HG03432 (cell line): ENCODE results near the gene CSTF2T.

Source experiments
- ATAC-seq: cut with Tn5 transposase; IDR thresholded peaks from one replicate; pipeline ENCODE4 v1.9.1; 2021; ENCODE audit warnings: mild to moderate bottlenecking, moderate library complexity; ENCODE audit not compliant: unreplicated experiment

Gene CSTF2T, protein sequence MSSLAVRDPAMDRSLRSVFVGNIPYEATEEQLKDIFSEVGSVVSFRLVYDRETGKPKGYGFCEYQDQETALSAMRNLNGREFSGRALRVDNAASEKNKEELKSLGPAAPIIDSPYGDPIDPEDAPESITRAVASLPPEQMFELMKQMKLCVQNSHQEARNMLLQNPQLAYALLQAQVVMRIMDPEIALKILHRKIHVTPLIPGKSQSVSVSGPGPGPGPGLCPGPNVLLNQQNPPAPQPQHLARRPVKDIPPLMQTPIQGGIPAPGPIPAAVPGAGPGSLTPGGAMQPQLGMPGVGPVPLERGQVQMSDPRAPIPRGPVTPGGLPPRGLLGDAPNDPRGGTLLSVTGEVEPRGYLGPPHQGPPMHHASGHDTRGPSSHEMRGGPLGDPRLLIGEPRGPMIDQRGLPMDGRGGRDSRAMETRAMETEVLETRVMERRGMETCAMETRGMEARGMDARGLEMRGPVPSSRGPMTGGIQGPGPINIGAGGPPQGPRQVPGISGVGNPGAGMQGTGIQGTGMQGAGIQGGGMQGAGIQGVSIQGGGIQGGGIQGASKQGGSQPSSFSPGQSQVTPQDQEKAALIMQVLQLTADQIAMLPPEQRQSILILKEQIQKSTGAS

DNA sequence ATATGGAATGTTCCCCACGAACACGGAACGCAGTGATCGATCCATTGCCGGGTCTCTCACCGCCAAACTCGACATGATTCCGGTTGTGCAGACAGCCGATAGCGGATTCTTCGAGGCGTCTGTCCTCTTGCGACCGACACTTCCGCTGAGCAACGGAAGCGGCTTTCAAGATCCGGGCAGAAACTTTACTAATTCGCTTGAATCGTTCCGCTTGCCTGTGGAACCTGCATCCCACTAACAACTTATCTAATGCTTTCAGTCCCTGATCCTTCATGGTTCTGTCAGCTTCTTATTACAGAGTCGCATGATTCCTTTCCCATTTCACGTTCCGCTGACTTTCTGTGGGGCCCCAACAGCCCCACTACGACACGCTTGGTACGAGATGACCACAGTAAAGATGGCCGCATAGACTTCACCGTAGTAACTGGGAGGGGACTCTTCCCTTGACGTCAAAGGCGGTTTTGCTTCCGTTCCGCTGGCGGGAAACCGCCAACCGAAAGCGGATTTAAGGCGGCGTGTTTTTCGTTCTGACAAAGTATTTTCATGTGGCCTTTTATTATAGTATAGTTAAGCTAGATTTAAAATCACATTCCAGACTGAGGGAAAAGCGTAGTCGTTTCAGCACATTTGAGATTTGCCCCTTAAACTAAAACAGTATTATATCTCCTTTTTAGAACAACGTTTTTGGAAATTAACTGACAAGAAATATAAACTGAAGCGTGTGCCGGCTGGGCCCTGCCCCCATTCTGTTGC lies at the start of gene CSTF2T:
Gene CSTF2T (minus strand): TSS at position 121 of the 753 bp plus-strand sequence. CDS start 46 bp downstream, at position 75.
- peak; percentile 95 for ATAC-seq

DNA sequence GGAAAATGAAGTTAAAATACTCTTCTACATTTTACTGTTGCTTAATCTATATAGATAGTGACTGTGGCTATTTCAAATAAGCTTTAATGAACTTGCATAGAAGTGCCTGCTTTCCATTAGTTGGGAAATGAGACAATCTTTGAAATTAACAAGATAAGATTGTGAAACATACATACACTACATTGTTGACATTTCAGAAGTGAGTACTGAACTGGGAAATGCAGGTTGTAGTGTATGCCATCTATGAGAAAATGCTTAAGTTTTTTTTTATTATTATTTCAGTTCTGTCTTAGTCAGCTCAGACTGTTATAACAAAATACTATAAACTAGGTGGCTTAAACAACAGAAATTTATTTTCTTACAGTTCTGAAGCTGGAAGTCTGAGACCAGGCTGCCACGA lies 49.6 kb upstream of the CSTF2T start:
- ATAC-seq: no peak

DNA sequence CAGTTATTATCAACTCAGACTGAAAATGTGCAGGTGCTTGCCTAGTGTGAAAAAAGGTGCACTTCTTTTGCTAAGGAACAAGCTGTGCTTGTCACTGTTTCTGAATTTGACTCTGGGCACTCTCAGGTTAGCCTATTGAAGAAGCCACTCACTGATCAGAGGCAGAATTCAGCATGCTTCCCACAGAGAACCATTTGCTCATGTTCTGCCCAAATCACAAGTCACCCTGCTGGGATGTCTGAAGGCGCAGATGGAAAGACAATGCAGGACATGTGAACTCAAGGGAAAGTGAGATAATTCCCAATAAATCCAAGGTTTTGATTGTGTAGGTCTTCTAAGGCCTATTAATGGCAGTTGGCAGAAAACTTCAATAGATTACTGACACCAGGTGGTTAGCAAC lies 47.8 kb upstream of the CSTF2T start:
- ATAC-seq: no peak

DNA sequence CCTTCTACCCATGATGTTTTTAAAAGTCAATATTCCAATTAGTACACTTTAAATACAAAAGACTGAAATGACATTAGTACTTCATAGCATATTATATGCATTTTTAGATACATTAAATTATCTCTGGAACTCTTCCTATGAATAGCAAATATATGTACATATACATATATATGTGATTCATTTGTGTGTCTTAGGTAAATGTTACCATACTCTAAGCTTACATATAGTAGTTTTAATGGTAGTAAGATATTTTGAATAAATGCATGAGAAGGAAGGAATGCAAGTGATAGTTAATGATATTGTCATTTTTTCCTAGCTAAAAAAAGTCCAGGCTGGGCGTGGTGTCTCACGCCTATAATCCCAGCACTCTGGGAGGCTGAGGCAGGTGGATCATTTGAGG lies 46.0 kb upstream of the CSTF2T start:
- no peak for ATAC-seq

DNA sequence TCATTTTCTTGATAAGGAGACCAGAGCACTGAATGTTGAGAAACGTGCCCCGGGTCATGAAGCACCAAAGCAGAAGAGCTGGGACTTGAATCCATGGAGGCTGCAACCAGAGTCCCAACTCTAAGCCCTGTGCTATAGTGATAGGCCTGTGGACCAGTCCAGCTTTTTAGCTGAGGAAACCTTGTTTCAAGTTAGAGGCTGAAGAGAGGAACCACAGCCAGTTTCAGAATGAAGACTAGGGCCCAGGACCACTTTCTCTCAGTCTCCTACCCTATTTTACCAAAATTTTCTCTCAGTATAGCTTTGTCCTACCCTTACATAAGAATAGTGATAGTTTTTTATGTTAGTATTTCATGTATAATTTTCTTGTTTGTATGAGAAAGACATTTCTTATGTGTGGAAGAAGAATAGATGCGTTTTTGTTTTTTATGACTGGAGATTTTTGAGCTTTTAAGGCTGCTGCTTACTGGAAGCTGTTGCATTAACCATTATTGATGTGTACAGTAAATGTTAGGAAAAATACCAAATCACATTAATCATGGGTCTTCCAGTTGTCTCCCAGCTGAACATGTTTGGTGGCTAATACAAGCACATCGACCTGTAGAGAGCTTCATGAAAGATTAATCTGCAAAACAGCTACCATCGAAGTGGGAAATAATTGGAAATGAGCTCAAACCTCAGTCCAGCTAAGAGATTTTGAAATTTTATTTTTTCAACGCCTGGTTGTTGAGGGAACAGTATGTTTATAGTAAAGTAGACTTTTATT lies 45.0 kb upstream of the CSTF2T start:
- ATAC-seq: peak; percentile 50

DNA sequence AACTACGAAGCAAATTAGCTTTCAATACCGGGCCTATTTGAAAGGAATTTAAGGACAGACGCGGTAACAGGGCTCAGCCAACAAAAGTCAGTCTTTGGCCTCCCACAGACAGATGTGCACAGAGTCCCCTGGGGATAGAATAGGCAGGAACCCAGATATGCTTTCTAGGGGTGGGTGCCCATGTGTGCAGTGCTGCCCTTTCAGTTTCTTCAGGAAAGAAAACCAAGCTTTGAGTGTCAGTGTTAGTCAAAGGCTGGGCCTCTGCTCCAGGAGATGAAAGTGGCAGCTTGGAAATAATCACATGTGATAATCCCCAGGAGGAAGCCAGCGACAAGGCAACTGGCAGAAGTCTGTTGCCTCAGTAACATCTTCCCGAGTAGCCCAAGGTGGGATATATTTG lies 43.8 kb upstream of the CSTF2T start:
- peak; percentile 99 for ATAC-seq

DNA sequence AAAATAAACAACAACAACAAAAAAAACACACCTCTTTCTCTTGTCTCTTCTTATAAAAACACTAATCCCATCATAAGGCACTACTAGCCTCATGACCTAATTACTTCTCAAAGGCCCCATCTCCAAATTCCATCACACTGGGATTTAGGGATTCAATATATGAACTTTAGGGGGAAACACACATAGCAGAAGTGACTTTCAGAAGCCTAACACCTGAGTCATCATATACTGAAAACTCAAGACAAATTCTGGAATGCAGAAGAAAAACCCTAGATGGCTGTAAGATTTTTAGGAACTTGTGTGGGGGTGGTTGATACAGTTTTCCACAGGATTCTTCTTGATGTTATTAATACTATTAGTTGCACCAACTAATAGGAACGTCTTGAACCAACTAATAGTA lies 33.7 kb upstream of the CSTF2T start:
- no peak for ATAC-seq

DNA sequence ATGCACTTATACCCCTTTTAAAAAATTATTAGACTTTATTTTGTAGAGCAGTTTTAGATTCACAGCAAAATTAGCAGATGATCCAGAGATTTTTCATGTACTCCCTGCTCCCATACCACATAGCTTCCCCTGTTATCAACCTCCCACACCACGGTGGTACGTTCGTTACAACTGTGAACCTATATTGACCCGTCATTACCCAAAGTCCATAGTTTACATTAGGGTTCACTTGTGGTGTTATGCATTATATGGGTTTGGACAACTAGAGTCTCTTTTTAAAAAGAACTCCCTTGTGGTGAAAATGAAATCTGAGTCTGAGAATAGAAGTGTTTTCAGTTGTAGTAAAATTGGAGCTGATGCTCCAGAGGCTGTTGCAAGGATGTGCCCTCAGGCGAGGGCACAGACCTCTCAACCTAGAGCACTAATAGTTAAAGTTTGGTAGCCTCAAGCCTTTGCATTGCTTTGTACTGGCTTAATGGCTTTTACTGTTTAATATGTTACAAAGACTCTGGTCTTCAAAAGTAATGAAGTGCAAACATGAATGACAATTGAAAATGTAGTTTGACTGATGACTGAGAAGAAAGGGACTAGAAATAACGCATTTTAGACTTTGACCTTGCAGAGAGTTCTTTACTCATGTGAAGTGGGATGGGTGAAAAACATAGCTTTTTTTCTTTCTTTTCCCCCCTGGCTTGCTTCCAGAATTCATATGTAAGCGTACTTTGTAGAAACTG lies 30.6 kb upstream of the CSTF2T start:
- ATAC-seq: no peak

DNA sequence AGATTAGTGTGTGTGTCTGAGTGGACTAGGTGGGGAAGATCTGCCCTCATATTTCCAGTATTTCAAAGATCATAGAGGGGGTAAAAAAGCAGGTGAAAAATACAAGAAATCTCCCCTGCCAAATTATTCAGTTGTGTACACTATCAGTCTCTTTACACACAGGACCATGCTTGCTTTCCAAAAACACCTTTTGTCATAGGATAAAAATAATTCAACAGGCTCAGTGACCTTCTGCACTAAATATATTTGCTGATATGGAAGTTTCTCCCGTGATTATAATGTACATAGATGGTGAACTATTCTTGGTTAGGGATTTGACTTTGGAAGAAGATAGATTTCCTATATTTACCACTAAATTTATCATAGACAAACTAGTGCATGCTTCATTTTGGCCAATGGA lies 24.6 kb upstream of the CSTF2T start:
- ATAC-seq: no peak

DNA sequence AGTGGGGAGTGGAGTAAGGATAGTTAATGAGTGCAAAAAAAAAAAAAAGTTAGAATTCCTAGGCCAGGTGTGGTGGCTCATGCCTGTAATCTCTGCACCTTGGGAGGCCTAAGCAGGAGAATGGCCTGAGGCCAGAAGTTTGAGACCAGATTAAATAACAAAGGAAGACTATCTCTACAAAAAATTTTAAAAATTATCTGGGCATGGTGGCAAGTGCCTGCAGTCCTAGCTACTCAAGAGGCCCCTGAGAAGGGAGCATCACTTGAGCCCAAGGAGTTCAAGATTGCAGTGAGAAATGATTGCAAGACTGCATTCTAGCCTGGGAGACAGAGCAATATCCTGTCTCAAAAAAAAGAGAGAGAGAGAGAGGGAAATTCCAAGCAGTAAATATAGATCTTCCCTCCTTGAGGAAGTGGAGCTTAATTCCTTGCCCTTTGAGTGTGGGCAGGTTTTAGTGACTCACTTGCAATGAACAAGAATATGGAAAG lies 19.5 kb upstream of the CSTF2T start:
- ATAC-seq: no peak

DNA sequence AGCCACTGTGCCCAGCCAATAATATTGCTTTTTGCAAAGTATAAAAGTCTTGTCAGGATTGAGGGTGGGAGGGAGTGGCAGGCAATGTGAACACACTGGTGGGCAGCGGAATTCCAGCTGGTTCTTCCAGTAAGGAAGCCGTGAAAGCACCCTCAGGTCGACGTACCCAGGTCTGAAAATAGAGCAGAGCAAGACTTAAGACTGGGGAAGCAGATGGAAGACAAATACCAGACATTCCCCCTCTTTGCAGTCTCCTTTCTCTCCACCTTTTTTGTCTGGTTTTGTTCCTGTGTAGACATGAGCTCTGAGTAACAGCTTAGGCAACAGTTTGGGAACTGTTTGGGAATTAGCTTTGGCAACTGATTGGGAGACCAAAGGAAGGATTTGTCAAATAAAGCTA lies 17.6 kb upstream of the CSTF2T start:
- ATAC-seq: no peak

DNA sequence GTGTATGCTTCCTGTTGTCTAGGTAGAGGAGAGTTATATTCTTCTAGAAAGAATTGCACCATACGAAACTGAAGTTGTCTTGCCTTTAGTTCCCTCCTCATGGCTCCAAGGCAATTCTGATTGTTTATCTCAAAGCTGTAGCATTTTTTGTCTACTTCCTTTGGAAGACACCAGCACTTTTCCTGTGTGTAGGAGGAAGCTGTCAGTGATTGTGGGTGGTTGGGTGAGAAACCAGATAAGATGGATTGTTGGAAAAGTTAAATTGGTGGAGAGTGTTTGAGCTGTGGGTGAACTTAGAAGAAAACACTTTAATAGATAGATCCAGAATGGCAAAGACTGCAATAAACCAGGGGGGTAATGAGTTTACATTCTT lies 12.1 kb upstream of the CSTF2T start:
- no peak for ATAC-seq

DNA sequence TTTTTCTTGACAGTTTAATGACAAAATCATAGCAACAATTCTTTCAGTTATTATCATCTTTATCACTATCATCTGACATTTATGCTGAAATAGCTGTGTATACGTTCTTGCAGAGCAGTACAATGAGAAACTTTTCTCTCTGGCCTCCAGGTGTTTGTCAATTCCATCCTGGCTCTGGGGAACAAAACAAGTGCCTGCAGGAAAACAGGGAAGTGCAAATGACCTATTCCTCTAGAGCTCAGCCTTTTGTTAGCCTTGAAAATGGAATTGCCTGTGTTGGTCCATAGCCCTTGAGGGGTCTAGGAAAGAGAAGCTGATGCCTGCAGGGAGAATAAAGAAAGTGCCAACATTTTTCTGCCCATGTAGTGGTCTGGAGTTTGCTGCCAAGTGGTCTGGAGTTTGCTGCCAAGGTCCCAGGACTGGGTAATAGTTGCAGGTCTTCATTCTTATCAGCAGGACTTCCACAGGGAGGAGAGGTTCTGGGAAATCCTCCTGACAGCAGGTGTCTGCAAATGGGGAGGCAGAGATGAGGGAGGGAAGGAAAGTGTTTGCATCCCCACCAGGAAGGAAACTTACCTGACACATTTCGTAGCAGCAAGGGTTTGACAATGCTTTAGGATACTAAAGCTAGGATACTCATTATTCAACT lies 10.1 kb upstream of the CSTF2T start:
- no peak for ATAC-seq

DNA sequence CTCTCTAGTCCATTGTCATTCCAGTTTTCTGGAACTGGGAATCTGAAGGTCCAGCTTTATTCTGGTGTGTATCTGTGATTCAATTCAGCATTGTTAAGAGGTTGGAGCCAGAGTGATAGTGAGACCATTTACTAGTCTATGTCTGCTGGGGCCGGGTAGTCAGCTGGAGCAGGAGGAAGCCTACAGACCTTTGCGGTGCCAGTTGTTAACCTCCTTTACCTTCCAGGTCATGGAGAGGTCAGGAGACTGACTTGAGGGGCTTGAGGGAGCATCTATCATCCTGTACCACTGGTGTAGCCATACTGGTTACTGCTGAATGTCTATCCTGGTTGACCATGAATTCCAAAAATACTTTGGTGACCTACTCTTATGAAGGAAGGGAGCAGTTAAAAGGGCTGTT lies 9.2 kb upstream of the CSTF2T start:
- no peak for ATAC-seq

DNA sequence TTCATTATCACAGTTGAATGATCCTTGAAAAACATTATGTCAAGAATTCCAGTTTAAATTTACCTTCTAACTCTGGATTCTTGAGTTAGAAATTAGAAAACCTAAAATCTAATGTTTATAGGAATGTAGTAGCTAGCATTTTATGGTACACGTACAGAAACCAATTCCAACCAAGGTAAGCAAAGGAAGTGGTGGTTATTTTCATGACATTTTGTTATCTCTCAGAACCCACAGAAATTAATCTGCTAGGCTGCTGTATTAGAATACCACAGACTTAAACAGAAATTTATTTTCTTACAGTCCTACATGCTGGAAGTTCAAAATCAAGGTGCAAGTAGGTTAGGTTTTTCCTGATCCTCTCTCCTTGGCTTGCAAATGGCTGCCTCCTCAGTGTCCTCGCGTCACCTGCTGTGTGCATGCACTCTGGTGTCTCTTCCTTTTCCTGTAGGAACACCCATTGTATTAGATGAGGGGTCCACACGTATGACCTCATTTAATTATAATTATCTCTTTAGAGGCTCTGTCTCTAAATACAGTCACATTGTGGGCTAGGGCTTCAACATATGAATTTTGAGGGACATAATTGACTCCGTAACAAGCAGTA lies 8.5 kb upstream of the CSTF2T start:
- ATAC-seq: no peak

DNA sequence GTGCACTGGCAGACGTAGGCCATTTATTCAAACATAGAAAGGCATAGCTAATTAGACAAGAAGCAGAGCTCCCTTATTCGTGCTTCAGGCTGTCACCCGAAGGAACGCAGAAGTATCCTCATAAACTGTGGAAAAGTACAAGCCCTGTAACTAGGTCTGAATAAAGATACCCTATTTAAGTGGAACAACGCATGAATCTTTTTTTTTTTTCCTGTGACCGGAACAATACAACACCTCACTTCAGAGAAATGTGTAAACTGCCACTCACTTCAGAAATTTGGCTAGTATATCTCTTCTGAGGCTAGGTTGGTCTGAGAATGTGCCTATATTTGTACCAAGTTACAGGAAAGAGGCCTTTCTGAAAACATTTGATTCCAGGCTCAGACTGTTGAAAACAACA lies 8.0 kb upstream of the CSTF2T start:
- no peak for ATAC-seq

DNA sequence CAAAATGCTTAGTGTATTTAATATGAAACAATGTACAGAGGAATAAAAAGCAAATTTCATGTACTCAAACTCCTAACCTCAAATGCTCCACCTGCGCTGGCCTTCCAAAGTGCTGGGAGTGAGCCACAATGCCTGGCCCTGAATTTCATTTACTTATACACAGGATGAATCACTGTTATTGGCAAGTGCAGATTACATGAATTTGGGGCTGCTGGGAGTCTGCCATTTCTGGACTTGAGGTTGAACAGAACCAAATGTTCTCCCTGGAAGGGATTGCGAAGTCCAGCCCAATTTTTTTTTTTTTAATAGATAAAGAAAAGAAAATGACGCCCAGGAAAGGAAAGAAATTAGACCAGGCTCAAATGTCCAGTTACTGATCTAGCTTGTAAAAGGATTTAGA lies 6.8 kb upstream of the CSTF2T start:
- no peak for ATAC-seq

DNA sequence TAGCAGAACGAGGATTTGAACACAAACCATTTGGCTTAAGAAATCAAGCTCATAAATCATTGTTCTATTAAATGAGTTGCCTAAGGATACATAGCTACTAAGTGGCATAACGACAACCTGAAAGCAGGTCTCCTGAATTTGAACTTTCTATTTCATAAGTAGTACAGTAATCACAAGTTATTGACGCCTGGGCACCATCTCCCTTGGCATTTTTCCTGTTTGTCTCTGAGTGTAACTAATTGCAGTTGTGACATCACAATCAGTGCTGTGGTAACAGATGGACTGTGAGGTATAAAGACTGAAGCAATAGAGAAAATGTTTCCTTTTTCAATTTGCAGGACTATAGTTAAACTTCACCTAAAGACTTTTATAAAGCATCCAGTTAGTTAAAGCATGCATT lies 6.4 kb upstream of the CSTF2T start:
- ATAC-seq: no peak

DNA sequence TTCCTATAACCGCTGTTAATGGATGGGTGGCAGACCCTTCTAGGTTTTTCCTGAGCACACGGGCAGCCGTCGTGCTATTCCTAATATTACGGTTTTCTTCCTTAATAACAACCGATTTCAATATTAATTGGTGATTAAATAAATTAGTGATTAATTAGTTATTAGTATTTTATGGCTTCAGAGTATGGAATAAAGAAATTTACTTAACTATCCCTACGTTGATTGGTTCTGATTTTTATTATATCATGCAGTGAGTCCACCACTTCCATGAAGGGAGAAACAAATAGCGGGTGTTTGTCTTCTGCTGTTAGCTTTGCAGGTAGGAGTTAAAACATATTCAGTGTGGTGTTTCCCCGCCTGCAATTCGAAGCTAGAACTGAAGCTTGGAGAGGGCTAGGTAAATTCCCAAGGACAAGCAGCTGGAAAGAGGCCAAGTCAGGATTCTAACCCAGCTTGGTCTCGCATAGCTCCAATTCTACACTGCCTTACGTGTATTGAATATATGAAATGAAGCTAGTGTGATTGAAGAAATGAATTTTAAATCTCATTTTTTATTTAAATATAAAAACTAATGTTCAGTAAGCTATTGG lies 928 bp upstream of the CSTF2T start:
- no peak for ATAC-seq
